AG04449 (cell line): Measurements from ENCODE around the gene SF3A1.

Experiments
- CTCF ChIA-PET: fragments of 350-600 bp; formaldehyde crosslinking; extraction: SDS; loops from one replicate; lab custom pipeline; 2021; ENCODE audit warnings: antibody characterized with exemption; lab: Yijun Ruan, JAX
- POLR2A ChIA-PET: fragments of 400-600, 350-600 bp; formaldehyde crosslinking; extraction: SDS; loops from one replicate; lab custom pipeline; 2020; ENCODE audit warnings: antibody characterized with exemption, inconsistent platforms; lab: Yijun Ruan, JAX
- DNase-seq: peaks from one replicate; pipeline ENCODE4 v3.0.0-alpha.2; 2010; ENCODE audit warnings: low read depth, low spot score
- H3K4me3 ChIP-seq: 2 replicates; pipeline ENCODE4 v1.5.1; 2011; ENCODE audit warnings: low read depth, mild to moderate bottlenecking, control low read depth, low read length
- CTCF ChIP-seq: IDR thresholded peaks from one replicate; pipeline ENCODE4 v1.5.1; 2011; ENCODE audit warnings: mild to moderate bottlenecking, moderate library complexity, low read length, control low read depth, inconsistent platforms; ENCODE audit not compliant: insufficient read depth; ENCODE audit errors: missing control alignments

SF3A1 gene

GRCh38 chr22:30291058-30291892, 65.4 kb downstream of the SF3A1 start:
- ChIA-PET CTCF (interaction anchor here (1.0 to 7.9 kb wide), 6 partner anchors 9 to 183 kb away, joined by 3 to 235 read pairs (median 6); partner anchors contain the start of genes RNF215 and SEC14L2), POLR2A (interaction anchor here (0.6 to 1.2 kb wide), 5 partner anchors 9 to 87 kb away, joined by 3 to 4 read pairs (median 3); partner anchors contain the start of gene TBC1D10A)
- TF ChIP-seq CTCF = no peak
- no peak for DNase-seq
- H3K4me3 ChIP-seq = no peak overlapping the region

GRCh38 chr22:30290342-30291057, 66.2 kb downstream of the SF3A1 start:
- CTCF ChIA-PET = interaction anchor here (1.0 to 7.9 kb wide), 8 partner anchors 9 to 182 kb away, joined by 3 to 235 read pairs (median 16); partner anchors contain the start of genes RNF215 and SEC14L2
- no peak for TF ChIP-seq CTCF
- POLR2A ChIA-PET = interaction anchor here (0.6 to 1.5 kb wide), 7 partner anchors 10 to 87 kb away, joined by 3 to 4 read pairs (median 3); partner anchors contain the start of genes CCDC157, SF3A1 and TBC1D10A
- no peak for DNase-seq
- no peak overlapping the region for H3K4me3 ChIP-seq

GRCh38 chr22:30289980-30290313, 66.7 kb downstream of the SF3A1 start:
- TF ChIP-seq CTCF = no peak
- POLR2A ChIA-PET = interaction anchor here (0.9 to 2.0 kb wide), 4 partner anchors 12 to 98 kb away, joined by 3 to 6 read pairs (median 4); partner anchors contain the start of genes CCDC157 and SF3A1
- no peak for DNase-seq
- CTCF ChIA-PET = interaction anchor here (1.9 to 7.9 kb wide), 9 partner anchors 11 to 181 kb away, joined by 5 to 235 read pairs (median 25); partner anchors contain the start of genes RNF215, SEC14L2 and TBC1D10A
- peak overlapping the region; percentile 55 for H3K4me3 ChIP-seq

GRCh38 chr22:30289141-30289979, 67.3 kb downstream of the SF3A1 start, which contains the start of gene CASTOR1:
TSS of gene CASTOR1 (minus strand) at chr22:30289505. CDS start at chr22:30289497, 8 bp downstream.
- peak within 1 kb of the TSS; percentile 81 for H3K4me3 ChIP-seq
- TF ChIP-seq CTCF = no peak
- DNase-seq = peak; percentile 83
- ChIA-PET CTCF (interaction anchor here (0.5 to 7.9 kb wide), 23 partner anchors 11 to 443 kb away, joined by 3 to 235 read pairs (median 15); partner anchors contain the start of genes RNF215, SEC14L2 and TBC1D10A), POLR2A (interaction anchor here (0.9 to 2.0 kb wide), 6 partner anchors 12 to 98 kb away, joined by 3 to 11 read pairs (median 4); partner anchors contain the start of genes CCDC157, SF3A1 and TBC1D10A)

GRCh38 chr22:30288419-30289140, 68.1 kb downstream of the SF3A1 start:
- peak overlapping the region; percentile 81 for H3K4me3 ChIP-seq
- TF ChIP-seq CTCF = no peak
- ChIA-PET POLR2A (interaction anchor here (0.7 to 2.0 kb wide), 7 partner anchors 11 to 99 kb away, joined by 3 to 11 read pairs (median 4); partner anchors contain the start of genes CCDC157, SF3A1 and TBC1D10A), CTCF (interaction anchor here (0.6 to 7.9 kb wide), 42 partner anchors 11 to 277 kb away, joined by 3 to 235 read pairs (median 9); partner anchors contain the start of genes CCDC157, RNF215, SEC14L2 and SF3A1)
- DNase-seq = no peak
